Neural crest cell (in vitro differentiated cells): ENCODE measurements around the gene HAX1. TPM values are rescaled to one million over a fixed set of nuclear protein-coding genes. Genes with fewer than 3 reads are reported as not detected.

Source experiments
- DNase-seq: peaks from one replicate; pipeline ENCODE4 v3.0.0; 2021; ENCODE audit warnings: low read depth, mixed read lengths, low spot score
- H3K27ac Mint-ChIP-seq: one replicate; pipeline ENCODE4 v1.8.0; 2021; ENCODE audit warnings: mild to moderate bottlenecking, mixed read lengths; ENCODE audit not compliant: unreplicated experiment
- H3K27me3 Mint-ChIP-seq: 2 replicates; pipeline ENCODE4 v1.8.0; 2021; ENCODE audit warnings: low read depth, mild to moderate bottlenecking, mixed read lengths
- H3K36me3 Mint-ChIP-seq: 2 replicates; pipeline ENCODE4 v1.8.0; 2021; ENCODE audit warnings: low read depth, mild to moderate bottlenecking, mixed read lengths
- H3K4me1 Mint-ChIP-seq: 2 replicates; pipeline ENCODE4 v1.8.0; 2021; ENCODE audit warnings: mixed read lengths
- H3K4me3 Mint-ChIP-seq: one replicate; pipeline ENCODE4 v1.8.0; 2021; ENCODE audit warnings: mild to moderate bottlenecking, mixed read lengths
- H3K9me3 Mint-ChIP-seq: 2 replicates; pipeline ENCODE4 v1.8.0; 2021; ENCODE audit warnings: mixed read lengths
- total RNA-seq: library from RNA; stranded (reverse); gene quantifications from 2 replicates; pipeline ENCODE4 v1.2.1, GENCODE V29; 2021
- TF ChIP-seq, protein P1 (sequence below): fragments of 200-600 bp; sonication (generic); conservative IDR thresholded peaks from 2 replicates; pipeline ENCODE4 v1.5.0; 2021; ENCODE audit warnings: antibody characterized with exemption, mild to moderate bottlenecking

The HAX1 gene
- total RNA-seq, 1 donor from 2014 or later = 63.4 TPM

DNA sequence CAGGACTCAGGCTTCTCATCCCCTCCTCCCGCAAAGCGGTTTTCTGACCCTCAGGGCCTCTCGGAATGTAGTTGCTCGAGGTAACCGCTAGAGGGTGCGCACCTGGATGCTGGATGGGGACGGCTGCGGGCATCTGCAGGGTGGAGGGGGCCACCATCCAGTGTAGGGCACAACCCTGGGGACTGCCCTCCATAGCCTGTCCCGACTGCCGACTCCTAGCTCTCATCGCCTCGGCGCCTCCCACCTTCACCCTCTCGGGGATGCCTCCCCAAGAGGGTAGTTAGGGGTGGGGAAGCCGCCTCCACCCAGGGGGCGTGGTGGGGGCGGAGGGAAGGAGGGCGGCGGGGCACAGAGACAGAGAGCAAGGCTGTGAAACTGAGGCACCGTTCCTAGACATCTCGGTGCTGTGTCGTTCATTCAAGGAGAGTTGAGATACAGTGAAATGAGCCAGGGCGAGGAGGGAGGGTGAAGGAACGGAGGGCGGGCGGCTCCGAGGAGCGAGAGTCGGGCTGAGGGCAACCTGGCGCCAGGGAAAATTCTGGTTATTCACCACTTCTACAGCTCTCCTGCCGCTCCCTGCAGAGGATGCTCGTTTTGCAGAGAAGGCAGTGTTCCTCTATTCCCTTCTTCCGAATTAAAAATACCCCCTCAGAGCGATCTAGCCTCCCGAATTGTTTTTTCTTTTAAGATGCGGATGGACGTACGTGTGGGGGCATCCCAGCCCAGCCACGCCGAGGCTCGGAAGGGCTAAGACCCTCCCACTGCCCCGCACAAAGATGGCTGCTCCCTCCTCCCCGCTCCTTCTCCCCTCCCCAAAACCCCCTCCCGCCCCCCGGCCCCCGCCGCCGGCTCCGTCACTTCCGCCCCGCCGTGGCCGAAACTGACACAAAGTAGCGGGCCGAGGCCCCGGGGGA is 52.5 kb downstream of the HAX1 start, which contains the start of gene ATP8B2:
Gene ATP8B2 (plus strand): TSS at position 857 of the 914 bp plus-strand sequence. CDS start 2,617 bp downstream, outside the sequence.
- Mint-ChIP-seq H3K27ac (peak within 1 kb of the TSS; percentile 93), H3K9me3 (no peaks in the 10 kb centered on the region), H3K4me1 (peaks cover 32% of the 10 kb centered on the region), H3K27me3 (peaks cover 34% of the 10 kb centered on the region), H3K4me3 (peak within 1 kb of the TSS; percentile 100), H3K36me3 (no peaks in the 10 kb centered on the region)
- peak; percentile 90 for DNase-seq
- TF ChIP-seq, protein P1, sequence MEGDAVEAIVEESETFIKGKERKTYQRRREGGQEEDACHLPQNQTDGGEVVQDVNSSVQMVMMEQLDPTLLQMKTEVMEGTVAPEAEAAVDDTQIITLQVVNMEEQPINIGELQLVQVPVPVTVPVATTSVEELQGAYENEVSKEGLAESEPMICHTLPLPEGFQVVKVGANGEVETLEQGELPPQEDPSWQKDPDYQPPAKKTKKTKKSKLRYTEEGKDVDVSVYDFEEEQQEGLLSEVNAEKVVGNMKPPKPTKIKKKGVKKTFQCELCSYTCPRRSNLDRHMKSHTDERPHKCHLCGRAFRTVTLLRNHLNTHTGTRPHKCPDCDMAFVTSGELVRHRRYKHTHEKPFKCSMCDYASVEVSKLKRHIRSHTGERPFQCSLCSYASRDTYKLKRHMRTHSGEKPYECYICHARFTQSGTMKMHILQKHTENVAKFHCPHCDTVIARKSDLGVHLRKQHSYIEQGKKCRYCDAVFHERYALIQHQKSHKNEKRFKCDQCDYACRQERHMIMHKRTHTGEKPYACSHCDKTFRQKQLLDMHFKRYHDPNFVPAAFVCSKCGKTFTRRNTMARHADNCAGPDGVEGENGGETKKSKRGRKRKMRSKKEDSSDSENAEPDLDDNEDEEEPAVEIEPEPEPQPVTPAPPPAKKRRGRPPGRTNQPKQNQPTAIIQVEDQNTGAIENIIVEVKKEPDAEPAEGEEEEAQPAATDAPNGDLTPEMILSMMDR = peak; percentile 93

Other genes with a start within 250 kb of the HAX1 start
- 0.05 TPM in 1 of 2 replicates, not detected in the other for gene NUP210L, start 117.6 kb upstream of the HAX1 start, total RNA-seq
- 364 and 373 TPM in 2 replicates for gene TPM3, start 80.5 kb upstream of the HAX1 start, total RNA-seq
- gene CFAP141, start 66.3 kb upstream of the HAX1 start, total RNA-seq = not detected in 2 replicates
- 256 and 258 TPM in 2 replicates for gene UBAP2L, start 51.7 kb upstream of the HAX1 start, total RNA-seq
- gene AQP10, start 48.5 kb downstream of the HAX1 start, total RNA-seq = not detected in 2 replicates
- gene ATP8B2, start 52.9 kb downstream of the HAX1 start, total RNA-seq = 44.2 and 48.0 TPM in 2 replicates
- 0.07 and 0.09 TPM in 2 replicates for gene IL6R, start 132.7 kb downstream of the HAX1 start, total RNA-seq
- gene TDRD10, start 229.6 kb downstream of the HAX1 start, total RNA-seq = not detected in 2 replicates
- 0.11 and 0.19 TPM in 2 replicates for gene SHE, start 229.8 kb downstream of the HAX1 start, total RNA-seq